CD8-positive, alpha-beta memory T cell (primary cell): ENCODE data around the gene LARP4B. TPM values are rescaled to one million over a fixed set of nuclear protein-coding genes. Genes with fewer than 3 reads are reported as not detected.

Source experiments
- CTCF ChIA-PET: fragments of 350-600 bp; sonication (Branson Sonifier 250); formaldehyde crosslinking; loops from one replicate; lab custom pipeline; 2021; ENCODE audit warnings: antibody characterized with exemption; lab: Charles Lee
- POLR2A ChIA-PET: fragments of 350-600 bp; sonication (Branson Sonifier 250); formaldehyde crosslinking; loops from one replicate; lab custom pipeline; 2021; ENCODE audit warnings: antibody characterized with exemption; lab: Charles Lee
- DNase-seq, 5 donors: peaks; one replicate each; pipeline versions ENCODE4 v3.0.0 to v3.0.0-alpha.2; 2020 to 2022; ENCODE audit warnings: mixed read lengths in 1 of 5
- H3K27ac ChIP-seq: one replicate; pipeline ENCODE4 v1.7.0; 2013; ENCODE audit warnings: low read depth, mild to moderate bottlenecking, low read length, moderate library complexity
- H3K27me3 ChIP-seq: 2 replicates; pipeline ENCODE4 v1.7.0; 2013; ENCODE audit warnings: low read length, mild to moderate bottlenecking; ENCODE audit not compliant: insufficient read depth, poor library complexity, severe bottlenecking
- H3K36me3 ChIP-seq: 2 replicates; pipeline ENCODE4 v1.7.0; 2013; ENCODE audit warnings: mild to moderate bottlenecking, low read length, moderate library complexity; ENCODE audit not compliant: insufficient read depth
- H3K4me1 ChIP-seq: 2 replicates; pipeline ENCODE4 v1.7.0; 2013; ENCODE audit warnings: mild to moderate bottlenecking, low read length, moderate library complexity; ENCODE audit not compliant: insufficient read depth
- H3K4me3 ChIP-seq: 2 replicates; pipeline ENCODE4 v1.7.0; 2013; ENCODE audit warnings: mild to moderate bottlenecking, low read length
- H3K9me3 ChIP-seq: 2 replicates; pipeline ENCODE4 v1.7.0; 2013; ENCODE audit warnings: mild to moderate bottlenecking, low read length
- H3K27ac Mint-ChIP-seq, 8 donors: one replicate each; pipeline ENCODE4 v1.8.0; 2020 to 2021; ENCODE audit warnings: mixed read lengths in 8 of 8, mild to moderate bottlenecking in 6 of 8, inconsistent platforms in 3 of 8, moderate library complexity in 3 of 8
- H3K27me3 Mint-ChIP-seq, 2 donors: one replicate each; pipeline ENCODE4 v1.8.0; 2020 to 2021; ENCODE audit warnings: mixed read lengths in 2 of 2, mild to moderate bottlenecking in 1 of 2, moderate library complexity in 1 of 2
- H3K36me3 Mint-ChIP-seq, 3 donors: one replicate each; pipeline ENCODE4 v1.8.0; 2020 to 2021; ENCODE audit warnings: mixed read lengths in 3 of 3, inconsistent platforms in 1 of 3, mild to moderate bottlenecking in 1 of 3
- H3K4me1 Mint-ChIP-seq, 3 donors: one replicate each; pipeline ENCODE4 v1.8.0; 2020 to 2021; ENCODE audit warnings: mixed read lengths in 3 of 3, inconsistent platforms in 1 of 3, mild to moderate bottlenecking in 1 of 3
- H3K4me3 Mint-ChIP-seq, 7 donors: one replicate each; pipeline ENCODE4 v1.8.0; 2020 to 2021; ENCODE audit warnings: mixed read lengths in 7 of 7, mild to moderate bottlenecking in 6 of 7, moderate library complexity in 4 of 7, inconsistent platforms in 2 of 7
- H3K9me3 Mint-ChIP-seq, 5 donors: one replicate each; pipeline ENCODE4 v1.8.0; 2020 to 2022; ENCODE audit warnings: mixed read lengths in 5 of 5, mild to moderate bottlenecking in 3 of 5, moderate library complexity in 2 of 5, inconsistent platforms in 1 of 5
- polyA plus RNA-seq: library from polyadenylated mRNA; unstranded; fragments of 300-500 nt; fragmentation: Illumina TruSeq; gene quantifications from one replicate; pipeline ENCODE4 v1.2.3, GENCODE V29; 2021
- total RNA-seq, 2 experiments: library from RNA; stranded (reverse); gene quantifications; one replicate each; pipeline ENCODE4 v1.2.3, GENCODE V29; 2021

LARP4B gene
- total and polyA plus RNA-seq, 3 experiments from 2014 or later, result 30.6 to 128 (median 121) TPM

- no peak overlapping the region for H3K27ac Mint-ChIP-seq
Observed at GRCh38 chr10:971613-972012, 40.1 kb upstream of the LARP4B start.

DNA sequence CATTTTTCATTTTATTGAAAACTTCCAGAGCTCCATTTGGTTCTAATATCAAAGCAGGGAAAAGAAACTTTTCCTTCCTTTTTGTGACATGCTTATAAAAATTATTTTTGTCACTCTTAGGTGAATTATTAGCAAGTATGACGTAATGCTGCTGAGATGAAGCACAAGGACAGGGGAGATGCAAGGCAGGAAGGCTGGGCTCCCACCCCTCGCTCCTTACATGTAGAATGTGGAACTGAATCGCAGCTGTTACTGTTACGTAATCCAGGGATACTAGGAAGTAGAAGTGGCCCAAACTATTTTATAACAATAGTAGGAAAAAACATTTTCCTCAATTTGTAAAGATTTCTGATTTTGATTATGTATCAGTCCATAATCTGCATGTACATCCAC lies 39.6 kb upstream of the LARP4B start:
- Mint-ChIP-seq H3K27me3 (peaks cover 3 to 42% of the 10 kb centered on the region in 2 donors), H3K9me3 (peaks cover 0 to 4% (median 0%) of the 10 kb centered on the region in 5 donors), H3K4me3 (no peak overlapping the region), H3K27ac (no peak overlapping the region), H3K4me1 (peaks cover 0 to 8% (median 0%) of the 10 kb centered on the region in 3 donors), H3K36me3 (peaks cover 0 to 11% (median 0%) of the 10 kb centered on the region in 3 donors)
- CTCF ChIA-PET, result no interaction called here
- no peaks in the 10 kb centered on the region for H3K36me3 ChIP-seq
- H3K9me3 ChIP-seq, result no peaks in the 10 kb centered on the region
- no peaks in the 10 kb centered on the region for H3K27me3 ChIP-seq
- DNase-seq, result no peak
- H3K27ac ChIP-seq, result no peak overlapping the region
- POLR2A ChIA-PET, result no interaction called here
- H3K4me1 ChIP-seq, result peaks cover 4% of the 10 kb centered on the region
- H3K4me3 ChIP-seq, result no peak overlapping the region

More at GRCh38 chr10:971613-972012, 40.1 kb upstream of the LARP4B start:
- H3K27me3 Mint-ChIP-seq, result peaks cover 3 to 42% of the 10 kb centered on the region in 2 donors
- H3K27me3 ChIP-seq, result no peaks in the 10 kb centered on the region
- H3K36me3 Mint-ChIP-seq, result peaks cover 0 to 14% (median 0%) of the 10 kb centered on the region in 3 donors
- POLR2A ChIA-PET, result no interaction called here
- CTCF ChIA-PET, result no interaction called here
- peaks cover 0 to 8% (median 0%) of the 10 kb centered on the region in 3 donors for H3K4me1 Mint-ChIP-seq
- H3K36me3 ChIP-seq, result no peaks in the 10 kb centered on the region
- H3K9me3 ChIP-seq, result no peaks in the 10 kb centered on the region
- peaks cover 0 to 4% (median 0%) of the 10 kb centered on the region in 5 donors for H3K9me3 Mint-ChIP-seq
- H3K4me3 ChIP-seq, result no peak overlapping the region
- no peak overlapping the region for H3K4me3 Mint-ChIP-seq
- H3K27ac ChIP-seq, result no peak overlapping the region
- peaks cover 4% of the 10 kb centered on the region for H3K4me1 ChIP-seq
- no peak for DNase-seq

DNA sequence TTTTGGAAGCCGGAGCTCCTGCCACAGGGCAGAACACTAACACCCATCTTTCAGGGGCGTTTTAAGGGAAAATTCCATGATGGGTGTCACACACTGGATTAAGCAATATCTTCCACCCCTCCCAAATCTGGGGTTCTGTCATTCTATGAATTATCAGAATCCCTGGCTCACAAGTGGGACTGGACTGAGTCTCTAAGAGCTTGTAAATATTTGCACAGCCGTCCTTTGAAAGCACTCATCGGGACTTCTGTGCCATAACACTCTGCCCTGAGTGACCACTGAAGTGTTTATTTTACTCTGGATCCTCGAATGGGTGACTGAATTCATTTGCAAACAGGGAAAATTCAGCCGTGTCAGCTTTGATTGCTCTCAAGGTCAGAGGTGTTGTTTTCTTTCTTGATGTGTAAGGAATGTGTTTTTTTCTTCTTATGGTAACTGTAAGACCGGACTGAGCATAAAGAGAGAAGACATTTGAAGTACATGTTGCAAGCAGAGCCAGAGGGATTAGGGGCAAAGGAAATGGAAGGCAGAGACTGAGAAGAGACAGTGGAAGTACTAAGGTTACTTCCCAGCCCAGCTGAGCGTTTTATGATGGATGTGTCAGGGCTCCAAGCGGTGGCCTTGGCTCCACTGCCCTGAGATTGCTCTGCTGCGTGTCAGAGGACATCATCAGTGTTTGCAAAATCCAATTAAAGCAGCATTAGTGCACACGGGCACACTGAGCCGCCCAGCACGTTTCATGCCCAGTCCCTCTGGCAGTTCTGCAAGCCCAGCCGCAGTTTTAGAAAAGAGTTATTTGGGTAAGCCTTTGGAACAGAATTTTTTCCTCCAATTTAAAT lies 39.0 kb upstream of the LARP4B start:
- Mint-ChIP-seq H3K9me3 (peaks cover 0 to 4% (median 0%) of the 10 kb centered on the region in 5 donors), H3K4me1 (peaks cover 0 to 8% (median 0%) of the 10 kb centered on the region in 3 donors), H3K4me3 (no peak overlapping the region), H3K27me3 (peaks cover 3 to 45% of the 10 kb centered on the region in 2 donors), H3K36me3 (peaks cover 0 to 11% (median 0%) of the 10 kb centered on the region in 3 donors), H3K27ac (peak overlapping the region in 1 of 8 donors; percentile 6)
- H3K4me3 ChIP-seq, result no peak overlapping the region
- no peak overlapping the region for H3K27ac ChIP-seq
- DNase-seq, result no peak
- no peaks in the 10 kb centered on the region for H3K9me3 ChIP-seq
- POLR2A ChIA-PET, result no interaction called here
- H3K4me1 ChIP-seq, result peaks cover 4% of the 10 kb centered on the region
- CTCF ChIA-PET, result no interaction called here
- no peaks in the 10 kb centered on the region for H3K27me3 ChIP-seq
- H3K36me3 ChIP-seq, result no peaks in the 10 kb centered on the region

- peaks cover 4 to 49% of the 10 kb centered on the region in 2 donors for H3K27me3 Mint-ChIP-seq
- peak overlapping the region in 1 of 8 donors; percentile 11 for H3K27ac Mint-ChIP-seq
- no peaks in the 10 kb centered on the region for H3K27me3 ChIP-seq
- H3K4me1 ChIP-seq, result peaks cover 4% of the 10 kb centered on the region
- no peaks in the 10 kb centered on the region for H3K36me3 ChIP-seq
- ChIA-PET CTCF (no interaction called here), POLR2A (no interaction called here)
- H3K4me3 ChIP-seq, result no peak overlapping the region
- peaks cover 0 to 4% (median 0%) of the 10 kb centered on the region in 5 donors for H3K9me3 Mint-ChIP-seq
- no peak for DNase-seq
- no peaks in the 10 kb centered on the region for H3K9me3 ChIP-seq
- H3K4me1 Mint-ChIP-seq, result peaks cover 0 to 8% (median 0%) of the 10 kb centered on the region in 3 donors
- H3K27ac ChIP-seq, result no peak overlapping the region
- H3K36me3 Mint-ChIP-seq, result peaks cover 0 to 11% (median 0%) of the 10 kb centered on the region in 3 donors
- no peak overlapping the region for H3K4me3 Mint-ChIP-seq
Observed at GRCh38 chr10:969473-970150, 38.1 kb upstream of the LARP4B start.

- Mint-ChIP-seq H3K27me3 (peaks cover 4 to 49% of the 10 kb centered on the region in 2 donors), H3K27ac (no peak overlapping the region), H3K4me3 (no peak overlapping the region), H3K4me1 (peaks cover 0 to 8% (median 0%) of the 10 kb centered on the region in 3 donors), H3K36me3 (peaks cover 0 to 11% (median 0%) of the 10 kb centered on the region in 3 donors), H3K9me3 (peaks cover 0 to 4% (median 0%) of the 10 kb centered on the region in 5 donors)
- Histone ChIP-seq H3K9me3 (no peaks in the 10 kb centered on the region), H3K4me3 (no peak overlapping the region), H3K4me1 (peaks cover 4% of the 10 kb centered on the region), H3K27ac (no peak overlapping the region), H3K27me3 (no peaks in the 10 kb centered on the region), H3K36me3 (no peaks in the 10 kb centered on the region)
- CTCF ChIA-PET, result no interaction called here
- DNase-seq, result no peak
- POLR2A ChIA-PET, result no interaction called here
Observed at GRCh38 chr10:968546-969199, 37.2 kb upstream of the LARP4B start.

- H3K4me1 ChIP-seq, result peaks cover 4% of the 10 kb centered on the region
- H3K27me3 Mint-ChIP-seq, result peaks cover 5 to 45% of the 10 kb centered on the region in 2 donors
- peaks cover 0 to 8% (median 0%) of the 10 kb centered on the region in 3 donors for H3K4me1 Mint-ChIP-seq
- H3K36me3 Mint-ChIP-seq, result peaks cover 0 to 4% (median 0%) of the 10 kb centered on the region in 3 donors
- no peak overlapping the region for H3K27ac ChIP-seq
- H3K4me3 Mint-ChIP-seq, result no peak overlapping the region
- ChIA-PET CTCF (no interaction called here), POLR2A (no interaction called here)
- H3K36me3 ChIP-seq, result no peaks in the 10 kb centered on the region
- H3K27me3 ChIP-seq, result no peaks in the 10 kb centered on the region
- H3K27ac Mint-ChIP-seq, result no peak overlapping the region
- peaks cover 0 to 3% (median 0%) of the 10 kb centered on the region in 5 donors for H3K9me3 Mint-ChIP-seq
- DNase-seq, result no peak
- no peak overlapping the region for H3K4me3 ChIP-seq
- no peaks in the 10 kb centered on the region for H3K9me3 ChIP-seq
Observed at GRCh38 chr10:966466-967235, 35.1 kb upstream of the LARP4B start.

DNA sequence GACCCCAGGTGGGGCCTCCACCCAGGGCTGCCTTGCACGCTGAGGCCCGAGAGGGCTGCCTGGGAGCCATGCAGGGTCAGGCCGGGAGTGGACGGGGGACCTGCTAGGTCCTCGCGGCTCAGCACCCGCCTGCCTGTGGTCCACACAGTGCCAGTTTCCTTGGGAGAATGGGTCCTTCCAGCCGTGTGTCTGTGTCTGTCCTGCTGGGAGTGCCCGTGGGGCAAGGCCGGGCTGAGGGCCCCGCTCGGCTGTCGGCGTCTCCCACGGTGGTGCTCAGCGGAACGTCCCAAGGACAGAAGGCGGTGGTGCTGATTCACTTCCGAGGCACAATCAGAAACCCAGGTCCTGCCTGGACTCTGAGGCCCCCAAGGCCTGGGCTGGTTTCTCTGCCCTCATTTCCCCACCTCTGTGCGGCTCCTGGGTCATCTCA lies 33.5 kb upstream of the LARP4B start:
- Mint-ChIP-seq H3K9me3 (no peaks in the 10 kb centered on the region), H3K27ac (no peak overlapping the region), H3K36me3 (no peaks in the 10 kb centered on the region), H3K27me3 (peaks cover 5 to 39% of the 10 kb centered on the region in 2 donors), H3K4me1 (peaks cover 0 to 8% (median 0%) of the 10 kb centered on the region in 3 donors), H3K4me3 (no peak overlapping the region)
- no peak for DNase-seq
- H3K9me3 ChIP-seq, result no peaks in the 10 kb centered on the region
- no peaks in the 10 kb centered on the region for H3K27me3 ChIP-seq
- H3K4me1 ChIP-seq, result peaks cover 4% of the 10 kb centered on the region
- H3K4me3 ChIP-seq, result no peak overlapping the region
- ChIA-PET POLR2A (no interaction called here), CTCF (no interaction called here)
- no peaks in the 10 kb centered on the region for H3K36me3 ChIP-seq
- no peak overlapping the region for H3K27ac ChIP-seq
